HFFc6 (cell line): ENCODE measurements around the gene REEP6. TPM values are rescaled to one million over a fixed set of nuclear protein-coding genes. Genes with fewer than 3 reads are reported as not detected.

Source experiments
- DNase-seq: peaks from one replicate; pipeline ENCODE4 v3.0.0-alpha.2; 2018
- H3K27ac Mint-ChIP-seq: 2 replicates; pipeline ENCODE4 v1.8.0; 2020; ENCODE audit warnings: mild to moderate bottlenecking, mixed read lengths
- H3K27me3 Mint-ChIP-seq: 2 replicates; pipeline ENCODE4 v1.8.0; 2021; ENCODE audit warnings: mild to moderate bottlenecking, moderate library complexity, mixed read lengths; ENCODE audit not compliant: insufficient read depth
- H3K36me3 Mint-ChIP-seq: 2 replicates; pipeline ENCODE4 v1.8.0; 2021; ENCODE audit warnings: low read depth, mixed read lengths
- H3K4me1 Mint-ChIP-seq: 2 replicates; pipeline ENCODE4 v1.8.0; 2020; ENCODE audit warnings: low read depth, mixed read lengths
- H3K4me3 Mint-ChIP-seq: 2 replicates; pipeline ENCODE4 v1.8.0; 2020; ENCODE audit warnings: mild to moderate bottlenecking, moderate library complexity, mixed read lengths
- H3K9me3 Mint-ChIP-seq: 2 replicates; pipeline ENCODE4 v1.8.0; 2020; ENCODE audit warnings: mild to moderate bottlenecking, mixed read lengths
- total RNA-seq, 6 experiments: library from RNA; stranded (reverse); fragmentation: NEBNext Ultra II Directional; extraction: Animal tissue kit (Norgen Biotek cat#: 25700); gene quantifications; 2 replicates in 1 of 6; 3 replicates in 5 of 6; pipeline ENCODE4 v1.2.3, GENCODE V29; 2021
- TF ChIP-seq, protein P1 (sequence below): fragments of 200-600 bp; sonication (generic); IDR thresholded peaks from 2 replicates; pipeline ENCODE4 v1.5.0; 2021; ENCODE audit warnings: antibody characterized with exemption, mild to moderate bottlenecking

The REEP6 gene
- total RNA-seq, 6 experiments from 2014 or later: 1.7 to 4.6 (median 2.1) TPM

DNA sequence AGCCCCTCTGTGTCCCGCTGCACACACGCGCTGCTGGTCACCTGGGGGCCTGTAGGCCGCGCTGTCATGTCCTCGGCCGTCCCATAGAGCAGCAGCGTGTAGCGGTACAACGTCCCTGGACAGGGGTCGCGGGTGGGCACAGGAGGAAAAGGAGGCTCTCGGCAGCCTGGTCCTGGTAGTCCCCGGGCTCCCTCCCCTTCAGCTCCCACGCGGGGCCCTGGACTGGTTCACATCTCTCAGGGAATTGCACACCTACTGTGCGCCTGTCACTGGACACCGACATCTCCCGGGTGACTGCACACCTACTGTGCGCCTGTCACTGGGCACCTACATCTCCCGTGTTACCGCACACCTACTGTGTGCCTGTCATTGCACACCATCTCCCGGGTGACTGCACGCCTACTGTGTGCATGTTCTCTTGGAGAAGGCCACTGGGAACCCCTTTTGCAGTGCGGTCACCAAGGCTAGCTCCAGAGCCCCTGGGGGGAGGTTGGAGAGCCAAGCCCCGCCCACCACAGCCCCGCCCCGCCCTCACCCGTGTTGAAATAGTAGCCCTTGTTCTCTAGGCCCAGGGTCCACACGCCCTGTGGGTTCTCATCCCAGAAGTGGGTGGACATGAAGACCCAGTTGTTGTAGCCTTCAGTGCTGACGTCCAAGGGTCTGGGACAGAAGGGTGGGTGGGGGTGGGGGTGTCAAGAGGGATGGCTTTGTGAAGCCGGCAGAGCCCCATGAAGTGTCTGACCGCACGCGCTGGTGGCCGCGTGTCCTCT lies 8.4 kb upstream of the REEP6 start:
- TF ChIP-seq, protein P1, sequence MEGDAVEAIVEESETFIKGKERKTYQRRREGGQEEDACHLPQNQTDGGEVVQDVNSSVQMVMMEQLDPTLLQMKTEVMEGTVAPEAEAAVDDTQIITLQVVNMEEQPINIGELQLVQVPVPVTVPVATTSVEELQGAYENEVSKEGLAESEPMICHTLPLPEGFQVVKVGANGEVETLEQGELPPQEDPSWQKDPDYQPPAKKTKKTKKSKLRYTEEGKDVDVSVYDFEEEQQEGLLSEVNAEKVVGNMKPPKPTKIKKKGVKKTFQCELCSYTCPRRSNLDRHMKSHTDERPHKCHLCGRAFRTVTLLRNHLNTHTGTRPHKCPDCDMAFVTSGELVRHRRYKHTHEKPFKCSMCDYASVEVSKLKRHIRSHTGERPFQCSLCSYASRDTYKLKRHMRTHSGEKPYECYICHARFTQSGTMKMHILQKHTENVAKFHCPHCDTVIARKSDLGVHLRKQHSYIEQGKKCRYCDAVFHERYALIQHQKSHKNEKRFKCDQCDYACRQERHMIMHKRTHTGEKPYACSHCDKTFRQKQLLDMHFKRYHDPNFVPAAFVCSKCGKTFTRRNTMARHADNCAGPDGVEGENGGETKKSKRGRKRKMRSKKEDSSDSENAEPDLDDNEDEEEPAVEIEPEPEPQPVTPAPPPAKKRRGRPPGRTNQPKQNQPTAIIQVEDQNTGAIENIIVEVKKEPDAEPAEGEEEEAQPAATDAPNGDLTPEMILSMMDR: no peak
- DNase-seq: no peak
- Mint-ChIP-seq H3K27ac (no peak overlapping the region), H3K27me3 (peaks cover 3% of the 10 kb centered on the region; the same call in 1 of the 2 replicates), H3K9me3 (no peaks in the 10 kb centered on the region), H3K36me3 (no peaks in the 10 kb centered on the region; the same call in 1 of the 2 replicates), H3K4me1 (peaks cover 6% of the 10 kb centered on the region), H3K4me3 (no peak overlapping the region)

DNA sequence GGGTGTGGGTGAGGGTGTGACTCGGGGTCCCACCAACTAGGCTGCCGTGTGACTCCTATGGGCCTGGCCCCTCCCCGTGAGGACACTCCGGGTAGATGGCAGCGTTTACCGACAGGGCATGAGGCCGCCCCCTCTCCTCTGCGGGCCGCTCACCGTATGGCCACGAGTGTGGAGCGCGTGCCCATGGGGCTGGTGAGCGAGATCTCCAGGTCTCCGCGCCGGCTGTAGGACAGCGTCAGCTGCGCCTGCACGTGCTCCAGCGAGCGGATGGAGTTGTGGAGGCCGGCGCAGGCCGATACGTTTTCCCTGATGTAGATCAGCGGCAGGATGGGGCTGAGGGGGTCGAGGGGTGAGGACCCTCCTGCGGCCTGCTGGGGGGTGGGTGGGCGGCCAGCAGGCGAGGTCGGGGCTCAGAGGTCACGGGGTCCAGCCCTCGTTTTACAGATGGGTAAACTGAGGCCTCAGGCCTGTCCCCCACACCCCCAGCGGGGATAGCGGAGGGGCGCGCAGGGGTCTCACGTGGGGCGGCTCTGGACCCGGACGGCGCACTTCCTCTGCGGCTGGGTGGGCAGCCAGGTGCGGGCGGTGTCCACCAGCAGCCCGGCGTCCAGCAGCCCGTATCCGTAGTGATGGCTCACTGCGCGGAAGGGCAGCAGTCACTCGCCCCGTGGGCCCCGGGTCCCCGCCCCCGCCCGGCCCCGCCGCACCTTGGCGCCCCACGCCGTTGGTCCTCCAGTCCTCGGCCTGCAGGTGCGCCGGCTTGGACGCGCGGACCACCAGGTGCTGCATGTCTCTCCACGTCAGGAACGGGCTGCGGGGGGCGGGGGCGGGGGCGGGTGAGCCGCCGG lies 7.6 kb upstream of the REEP6 start:
- Mint-ChIP-seq H3K27ac (no peak overlapping the region), H3K9me3 (no peaks in the 10 kb centered on the region), H3K4me1 (peaks cover 6% of the 10 kb centered on the region), H3K4me3 (no peak overlapping the region), H3K36me3 (no peaks in the 10 kb centered on the region; the same call in 1 of the 2 replicates), H3K27me3 (peaks cover 3% of the 10 kb centered on the region; the same call in 1 of the 2 replicates)
- TF ChIP-seq, protein P1: no peak
- no peak for DNase-seq

DNA sequence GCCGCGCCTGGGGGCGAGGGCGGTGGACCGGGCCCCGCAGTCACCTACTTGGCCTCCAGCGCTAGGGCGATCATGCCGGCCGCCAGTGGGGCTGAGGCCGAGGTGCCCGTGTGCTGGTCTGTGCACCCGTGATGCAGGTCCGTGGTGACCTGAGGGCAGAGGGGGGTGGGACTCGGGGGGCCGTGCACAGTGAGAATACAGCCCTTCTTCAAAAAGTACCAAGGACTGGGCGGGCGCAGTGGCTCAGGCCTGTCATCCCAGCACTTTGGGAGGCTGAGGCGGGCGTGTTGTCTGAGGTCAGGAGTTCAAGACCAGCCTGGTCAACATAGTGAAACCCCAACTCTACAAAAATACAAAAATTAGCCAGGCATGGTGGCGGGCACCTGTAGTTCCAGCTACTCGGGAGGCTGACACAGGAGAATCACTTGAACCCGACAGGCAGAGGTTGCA lies 7.0 kb upstream of the REEP6 start:
- Mint-ChIP-seq H3K27me3 (peaks cover 2% of the 10 kb centered on the region; the same call in 1 of the 2 replicates), H3K27ac (no peak overlapping the region), H3K4me1 (peaks cover 5% of the 10 kb centered on the region), H3K36me3 (no peaks in the 10 kb centered on the region; the same call in 1 of the 2 replicates), H3K4me3 (no peak overlapping the region), H3K9me3 (no peaks in the 10 kb centered on the region)
- TF ChIP-seq, protein P1: no peak
- DNase-seq: no peak

DNA sequence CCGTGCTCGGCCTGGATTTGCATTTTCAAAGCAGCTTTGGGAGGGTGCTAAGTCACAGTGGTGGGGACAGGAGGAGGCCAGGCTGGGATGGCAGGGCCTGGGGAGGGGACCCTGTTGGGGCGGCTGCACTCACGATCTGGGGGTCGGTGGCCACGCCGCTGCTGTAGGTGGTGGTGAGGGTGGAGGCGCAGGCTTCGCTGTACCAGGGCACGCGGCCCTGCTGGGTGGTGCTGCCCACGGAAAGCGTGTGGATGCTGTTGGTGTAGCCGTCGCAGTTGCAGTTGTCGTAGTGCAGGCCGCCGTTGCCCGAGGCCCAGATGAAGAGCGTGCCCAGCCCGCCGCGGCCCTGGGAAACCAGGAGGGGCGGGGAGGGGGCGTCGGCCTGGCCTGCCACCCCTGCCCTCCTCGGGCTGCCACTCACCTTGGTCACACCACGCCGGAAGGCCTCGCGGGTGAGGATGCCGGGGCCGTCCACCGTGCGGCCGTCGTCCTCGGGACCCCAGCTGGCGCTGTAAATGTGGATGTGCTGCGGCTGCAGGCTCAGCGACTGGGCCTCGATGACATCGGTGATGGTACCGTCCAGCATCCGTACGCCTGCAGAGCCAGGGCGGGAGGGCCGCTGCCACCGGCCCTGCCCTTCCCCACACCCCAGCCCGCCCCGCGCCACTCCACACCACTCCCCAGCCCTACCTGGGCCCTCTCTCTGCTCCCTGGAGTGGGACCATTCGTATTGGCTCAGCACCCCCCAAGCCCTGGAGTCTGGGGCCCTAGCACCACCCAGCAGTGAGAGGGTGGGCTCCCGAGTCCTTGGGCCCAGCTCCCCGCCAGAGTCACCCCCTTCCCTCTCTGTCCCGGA lies 4.0 kb upstream of the REEP6 start:
- no peaks in the 10 kb centered on the region; the same call in 1 of the 2 replicates for H3K4me1 Mint-ChIP-seq
- TF ChIP-seq, protein P1: no peak
- H3K4me3 Mint-ChIP-seq: no peak overlapping the region
- H3K27me3 Mint-ChIP-seq: peaks cover 3% of the 10 kb centered on the region
- H3K36me3 Mint-ChIP-seq: no peaks in the 10 kb centered on the region
- no peak overlapping the region for H3K27ac Mint-ChIP-seq
- no peak for DNase-seq
- H3K9me3 Mint-ChIP-seq: no peaks in the 10 kb centered on the region
